Measurements from ENCODE around the gene IDI1. TPM values are rescaled to one million over a fixed set of nuclear protein-coding genes. Genes with fewer than 3 reads are reported as not detected.

IDI1 gene
- total RNA-seq, 1 experiment from 2014 or later, result 47.2 TPM

- TF ChIP-seq, protein P1, sequence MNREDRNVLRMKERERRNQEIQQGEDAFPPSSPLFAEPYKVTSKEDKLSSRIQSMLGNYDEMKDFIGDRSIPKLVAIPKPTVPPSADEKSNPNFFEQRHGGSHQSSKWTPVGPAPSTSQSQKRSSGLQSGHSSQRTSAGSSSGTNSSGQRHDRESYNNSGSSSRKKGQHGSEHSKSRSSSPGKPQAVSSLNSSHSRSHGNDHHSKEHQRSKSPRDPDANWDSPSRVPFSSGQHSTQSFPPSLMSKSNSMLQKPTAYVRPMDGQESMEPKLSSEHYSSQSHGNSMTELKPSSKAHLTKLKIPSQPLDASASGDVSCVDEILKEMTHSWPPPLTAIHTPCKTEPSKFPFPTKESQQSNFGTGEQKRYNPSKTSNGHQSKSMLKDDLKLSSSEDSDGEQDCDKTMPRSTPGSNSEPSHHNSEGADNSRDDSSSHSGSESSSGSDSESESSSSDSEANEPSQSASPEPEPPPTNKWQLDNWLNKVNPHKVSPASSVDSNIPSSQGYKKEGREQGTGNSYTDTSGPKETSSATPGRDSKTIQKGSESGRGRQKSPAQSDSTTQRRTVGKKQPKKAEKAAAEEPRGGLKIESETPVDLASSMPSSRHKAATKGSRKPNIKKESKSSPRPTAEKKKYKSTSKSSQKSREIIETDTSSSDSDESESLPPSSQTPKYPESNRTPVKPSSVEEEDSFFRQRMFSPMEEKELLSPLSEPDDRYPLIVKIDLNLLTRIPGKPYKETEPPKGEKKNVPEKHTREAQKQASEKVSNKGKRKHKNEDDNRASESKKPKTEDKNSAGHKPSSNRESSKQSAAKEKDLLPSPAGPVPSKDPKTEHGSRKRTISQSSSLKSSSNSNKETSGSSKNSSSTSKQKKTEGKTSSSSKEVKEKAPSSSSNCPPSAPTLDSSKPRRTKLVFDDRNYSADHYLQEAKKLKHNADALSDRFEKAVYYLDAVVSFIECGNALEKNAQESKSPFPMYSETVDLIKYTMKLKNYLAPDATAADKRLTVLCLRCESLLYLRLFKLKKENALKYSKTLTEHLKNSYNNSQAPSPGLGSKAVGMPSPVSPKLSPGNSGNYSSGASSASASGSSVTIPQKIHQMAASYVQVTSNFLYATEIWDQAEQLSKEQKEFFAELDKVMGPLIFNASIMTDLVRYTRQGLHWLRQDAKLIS (CRISPR knock-in tag; IDR thresholded peaks at IDR 0.05; ENCODE audit: borderline replicate concordance), result no peak
Observed at GRCh38 chr10:1007583-1007982, 41.3 kb downstream of the IDI1 start (continued).

GRCh38 chr10:1006573-1006972 lies 42.3 kb downstream of the IDI1 start:
- CTCF ChIA-PET, result no interaction called here
- H3K27ac Mint-ChIP-seq, result no peak overlapping the region
- ATAC-seq (no peak), DNase-seq (ENCODE audit: low spot score) (no peak)
- no peaks in the 10 kb centered on the region for H3K9me3 Mint-ChIP-seq
- no peaks in the 10 kb centered on the region for H3K27me3 Mint-ChIP-seq (ENCODE audit: low read depth)
- H3K4me3 Mint-ChIP-seq, result no peak overlapping the region
- H3K4me1 Mint-ChIP-seq, result no peaks in the 10 kb centered on the region
- POLR2A ChIA-PET, result no interaction called here
- H3K36me3 Mint-ChIP-seq, result peaks cover 87% of the 10 kb centered on the region
- no peak for TF ChIP-seq ERG (CRISPR knock-in tag; IDR thresholded peaks at IDR 0.05)
- TF ChIP-seq, protein P1 (CRISPR knock-in tag; IDR thresholded peaks at IDR 0.05; ENCODE audit: borderline replicate concordance), result no peak
- TF ChIP-seq, protein P2, sequence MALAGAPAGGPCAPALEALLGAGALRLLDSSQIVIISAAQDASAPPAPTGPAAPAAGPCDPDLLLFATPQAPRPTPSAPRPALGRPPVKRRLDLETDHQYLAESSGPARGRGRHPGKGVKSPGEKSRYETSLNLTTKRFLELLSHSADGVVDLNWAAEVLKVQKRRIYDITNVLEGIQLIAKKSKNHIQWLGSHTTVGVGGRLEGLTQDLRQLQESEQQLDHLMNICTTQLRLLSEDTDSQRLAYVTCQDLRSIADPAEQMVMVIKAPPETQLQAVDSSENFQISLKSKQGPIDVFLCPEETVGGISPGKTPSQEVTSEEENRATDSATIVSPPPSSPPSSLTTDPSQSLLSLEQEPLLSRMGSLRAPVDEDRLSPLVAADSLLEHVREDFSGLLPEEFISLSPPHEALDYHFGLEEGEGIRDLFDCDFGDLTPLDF (CRISPR knock-in tag; IDR thresholded peaks at IDR 0.05), result no peak
- no peak for TF ChIP-seq ESRRA (CRISPR knock-in tag; IDR thresholded peaks at IDR 0.05; ENCODE audit: borderline replicate concordance)
- no peak for TF ChIP-seq ARID4B (CRISPR knock-in tag; IDR thresholded peaks at IDR 0.05; ENCODE audit: borderline replicate concordance)
- TF ChIP-seq ZNF423 (CRISPR knock-in tag; IDR thresholded peaks at IDR 0.05), result no peak
- TF ChIP-seq NR2C2 (CRISPR knock-in tag; IDR thresholded peaks at IDR 0.05), result no peak
- TF ChIP-seq NR3C1 (CRISPR knock-in tag; conservative IDR thresholded peaks at IDR 0.05; ENCODE audit: low read depth), result no peak
- TF ChIP-seq ZNF396 (CRISPR knock-in tag; IDR thresholded peaks at IDR 0.05; ENCODE audit: borderline replicate concordance), result no peak
- no peak for TF ChIP-seq E2F5 (CRISPR knock-in tag; IDR thresholded peaks at IDR 0.05)
- TF ChIP-seq ZNF232 (CRISPR knock-in tag; IDR thresholded peaks at IDR 0.05), result no peak
- TF ChIP-seq GTF2I (CRISPR knock-in tag; conservative IDR thresholded peaks at IDR 0.05), result no peak
- TF ChIP-seq KAT7 (CRISPR knock-in tag; IDR thresholded peaks at IDR 0.05; ENCODE audit: borderline replicate concordance), result no peak
- TF ChIP-seq GABPB1 (CRISPR knock-in tag; IDR thresholded peaks at IDR 0.05), result no peak
- TF ChIP-seq NFYB (CRISPR knock-in tag; conservative IDR thresholded peaks at IDR 0.05; ENCODE audit: low read depth), result no peak
- TF ChIP-seq ZNF263 (CRISPR knock-in tag; IDR thresholded peaks at IDR 0.05; ENCODE audit: low read depth), result no peak
- TF ChIP-seq ZMAT4 (CRISPR knock-in tag; IDR thresholded peaks at IDR 0.05), result no peak
- no peak for TF ChIP-seq ZNF317 (CRISPR knock-in tag; IDR thresholded peaks at IDR 0.05; ENCODE audit: borderline replicate concordance, low read depth)
- TF ChIP-seq EMX1 (CRISPR knock-in tag; IDR thresholded peaks at IDR 0.05), result no peak
- TF ChIP-seq CBFB (CRISPR knock-in tag; IDR thresholded peaks at IDR 0.05; ENCODE audit: low read depth), result no peak
